Effector memory CD4-positive, alpha-beta T cell (primary cell): ENCODE measurements around the gene TPRN.
A peak's percentile ranks its signal among the peaks of the same experiment; 100 is the strongest.

ENCODE experiments used
- DNase-seq, 3 donors: peaks; one replicate each; pipeline ENCODE4 v3.0.0-alpha.2; 2020
- H3K27ac ChIP-seq: 2 replicates; pipeline ENCODE4 v1.7.0; 2013; ENCODE audit warnings: mild to moderate bottlenecking, low read length, moderate library complexity; ENCODE audit not compliant: insufficient read depth, poor library complexity, severe bottlenecking
- H3K27me3 ChIP-seq: replicated peaks from 2 replicates; pipeline ENCODE4 v1.7.0; 2013; ENCODE audit warnings: mild to moderate bottlenecking, low read length; ENCODE audit not compliant: insufficient read depth, control insufficient read depth, poor library complexity, severe bottlenecking
- H3K36me3 ChIP-seq: 2 replicates; pipeline ENCODE4 v1.7.0; 2013; ENCODE audit warnings: mild to moderate bottlenecking, low read length, moderate library complexity; ENCODE audit not compliant: control insufficient read depth, insufficient read depth
- H3K4me1 ChIP-seq: 2 replicates; pipeline ENCODE4 v1.7.0; 2013; ENCODE audit warnings: low read length, mild to moderate bottlenecking; ENCODE audit not compliant: control insufficient read depth, insufficient read depth, poor library complexity, severe bottlenecking
- H3K4me3 ChIP-seq: 2 replicates; pipeline ENCODE4 v1.7.0; 2013; ENCODE audit warnings: low read length, low read depth, mild to moderate bottlenecking; ENCODE audit not compliant: insufficient read depth, poor library complexity, severe bottlenecking
- H3K9me3 ChIP-seq: 2 replicates; pipeline ENCODE4 v1.7.0; 2013; ENCODE audit warnings: mild to moderate bottlenecking, low read length, moderate library complexity; ENCODE audit not compliant: control insufficient read depth

TPRN gene

GRCh38 chr9:137194388-137194787 lies 6.2 kb downstream of the TPRN start:
- no peak for DNase-seq
- no peaks in the 10 kb centered on the region for H3K9me3 ChIP-seq
- H3K4me1 ChIP-seq = peaks cover 11% of the 10 kb centered on the region
- no peaks in the 10 kb centered on the region for H3K27me3 ChIP-seq
- H3K36me3 ChIP-seq = peaks cover 11% of the 10 kb centered on the region
- H3K4me3 ChIP-seq = no peak overlapping the region
- no peak overlapping the region for H3K27ac ChIP-seq

- Histone ChIP-seq H3K36me3 (peaks cover 12% of the 10 kb centered on the region), H3K9me3 (no peaks in the 10 kb centered on the region), H3K4me1 (peaks cover 13% of the 10 kb centered on the region), H3K27ac (no peak overlapping the region), H3K27me3 (no peaks in the 10 kb centered on the region), H3K4me3 (no peak overlapping the region)
- no peak for DNase-seq
These were observed 6.8 kb downstream of the TPRN start for GRCh38 chr9:137193771-137194170.

- Histone ChIP-seq H3K36me3 (peaks cover 12% of the 10 kb centered on the region), H3K27ac (no peak overlapping the region), H3K4me3 (no peak overlapping the region), H3K4me1 (peaks cover 16% of the 10 kb centered on the region), H3K9me3 (no peaks in the 10 kb centered on the region), H3K27me3 (no peaks in the 10 kb centered on the region)
- no peak for DNase-seq
These were observed 7.7 kb downstream of the TPRN start for GRCh38 chr9:137192859-137193258.

GRCh38 chr9:137192448-137192780 lies 8.1 kb downstream of the TPRN start:
- Histone ChIP-seq H3K9me3 (no peaks in the 10 kb centered on the region), H3K4me1 (peaks cover 20% of the 10 kb centered on the region), H3K36me3 (peaks cover 12% of the 10 kb centered on the region)

GRCh38 chr9:137191691-137192447 lies 8.7 kb downstream of the TPRN start:
- Histone ChIP-seq H3K4me3 (no peak overlapping the region), H3K36me3 (peaks cover 12% of the 10 kb centered on the region), H3K9me3 (no peaks in the 10 kb centered on the region), H3K4me1 (peaks cover 26% of the 10 kb centered on the region), H3K27ac (no peak overlapping the region), H3K27me3 (no peaks in the 10 kb centered on the region)
- no peak for DNase-seq

More at GRCh38 chr9:137192448-137192780, 8.1 kb downstream of the TPRN start:
- DNase-seq = no peak
- Histone ChIP-seq H3K4me3 (no peak overlapping the region), H3K27me3 (no peaks in the 10 kb centered on the region), H3K27ac (no peak overlapping the region)

GRCh38 chr9:137191245-137191644 lies 9.3 kb downstream of the TPRN start:
- Histone ChIP-seq H3K9me3 (no peaks in the 10 kb centered on the region), H3K4me3 (no peak overlapping the region), H3K27ac (no peak overlapping the region), H3K4me1 (peaks cover 32% of the 10 kb centered on the region), H3K36me3 (peaks cover 12% of the 10 kb centered on the region), H3K27me3 (no peaks in the 10 kb centered on the region)
- DNase-seq = no peak

GRCh38 chr9:137190315-137190856 lies 10.2 kb downstream of the TPRN start:
- H3K36me3 ChIP-seq = peaks cover 20% of the 10 kb centered on the region
- peak overlapping the region; percentile 96 for H3K27ac ChIP-seq
- no peak for DNase-seq
- H3K9me3 ChIP-seq = no peaks in the 10 kb centered on the region
- no peaks in the 10 kb centered on the region for H3K27me3 ChIP-seq
- H3K4me3 ChIP-seq = no peak overlapping the region
- H3K4me1 ChIP-seq = peaks cover 37% of the 10 kb centered on the region

- no peaks in the 10 kb centered on the region for H3K9me3 ChIP-seq
- H3K4me1 ChIP-seq = peaks cover 37% of the 10 kb centered on the region
- H3K4me3 ChIP-seq = peak overlapping the region; percentile 88
- no peaks in the 10 kb centered on the region for H3K27me3 ChIP-seq
- H3K27ac ChIP-seq = peak overlapping the region; percentile 96
- DNase-seq = no peak
- peaks cover 27% of the 10 kb centered on the region for H3K36me3 ChIP-seq
These were observed 10.9 kb downstream of the TPRN start for GRCh38 chr9:137189297-137190295.

- H3K4me1 ChIP-seq = peaks cover 37% of the 10 kb centered on the region
These were observed 11.8 kb downstream of the TPRN start, which contains the start of the genes ANAPC2 and SSNA1 for GRCh38 chr9:137188490-137189296. TSS of gene ANAPC2 (minus strand) at chr9:137188560. CDS start at chr9:137188532, 28 bp downstream. TSS of gene SSNA1 (plus strand) at chr9:137188676. CDS start at chr9:137188727, 51 bp downstream.

More at GRCh38 chr9:137188490-137189296, 11.8 kb downstream of the TPRN start, which contains the start of the genes ANAPC2 and SSNA1:
- Histone ChIP-seq H3K36me3 (peaks cover 36% of the 10 kb centered on the region), H3K9me3 (no peaks in the 10 kb centered on the region), H3K4me3 (peak within 1 kb of the TSS; percentile 88), H3K27ac (peak within 1 kb of the TSS; percentile 96), H3K27me3 (no peaks in the 10 kb centered on the region)
- DNase-seq = peak; percentile 85 to 89 (median 88)
